ENCODE measurements around the gene PRDM15.

Gene PRDM15

GRCh38 chr21:41827951-41828883, 50.9 kb downstream of the PRDM15 start:
- H3K36me3 Mint-ChIP-seq (ENCODE audit: low read depth) = peaks cover 2% of the 10 kb centered on the region
- no peaks in the 10 kb centered on the region for H3K27me3 Mint-ChIP-seq (ENCODE audit: low read depth)
- no peaks in the 10 kb centered on the region for H3K4me1 Mint-ChIP-seq (ENCODE audit: low read depth)
- H3K4me3 Mint-ChIP-seq = no peak overlapping the region
- no peaks in the 10 kb centered on the region for H3K9me3 Mint-ChIP-seq
- H3K27ac Mint-ChIP-seq = no peak overlapping the region

GRCh38 chr21:41825881-41826280, 53.3 kb downstream of the PRDM15 start:
- Mint-ChIP-seq H3K36me3 (ENCODE audit: low read depth) (peaks cover 2% of the 10 kb centered on the region), H3K4me3 (no peak overlapping the region), H3K4me1 (ENCODE audit: low read depth) (no peaks in the 10 kb centered on the region), H3K9me3 (no peaks in the 10 kb centered on the region), H3K27ac (no peak overlapping the region), H3K27me3 (ENCODE audit: low read depth) (no peaks in the 10 kb centered on the region)

- Mint-ChIP-seq H3K4me1 (ENCODE audit: low read depth) (no peaks in the 10 kb centered on the region), H3K27ac (no peak overlapping the region), H3K4me3 (no peak overlapping the region), H3K9me3 (no peaks in the 10 kb centered on the region), H3K27me3 (ENCODE audit: low read depth) (no peaks in the 10 kb centered on the region), H3K36me3 (ENCODE audit: low read depth) (peaks cover 2% of the 10 kb centered on the region)
Measured at GRCh38 chr21:41825216-41825615, 53.9 kb downstream of the PRDM15 start.

DNA sequence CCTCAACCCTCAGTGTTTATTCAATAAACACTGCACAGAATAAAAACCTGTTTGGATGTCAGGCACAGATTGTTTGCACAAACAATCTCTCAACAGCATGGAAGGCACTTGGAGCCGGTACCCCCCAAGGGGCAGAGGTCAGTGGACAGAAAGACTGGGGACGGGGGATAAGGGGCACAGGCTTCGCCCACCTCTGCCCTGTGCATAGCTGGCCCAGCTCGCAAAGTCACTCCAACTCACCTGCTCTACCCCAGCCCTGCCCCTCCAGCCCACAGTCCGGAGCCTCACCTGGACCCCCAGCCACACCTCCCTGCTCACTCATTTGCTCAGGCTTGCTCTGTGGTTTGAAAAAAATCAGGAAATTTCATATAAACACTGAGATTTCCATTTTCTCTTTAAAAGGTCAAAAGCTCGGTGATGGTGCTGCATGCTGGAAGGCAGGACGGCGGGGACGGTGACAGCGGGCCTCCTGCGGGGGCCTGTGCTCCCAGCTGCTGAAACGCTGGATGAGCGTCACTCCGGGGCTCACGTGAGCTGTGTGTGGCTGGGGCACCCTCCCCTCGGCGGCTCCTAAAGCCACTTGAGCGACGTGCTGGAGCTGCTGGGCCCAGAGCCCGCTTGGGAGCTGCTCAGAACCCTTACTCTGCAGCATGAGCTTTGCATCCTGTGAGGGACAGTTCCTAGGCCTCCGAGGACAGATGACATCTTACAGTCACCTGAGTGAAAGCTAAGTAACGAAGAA, 54.5 kb downstream of the PRDM15 start:
- Mint-ChIP-seq H3K36me3 (ENCODE audit: low read depth) (peaks cover 2% of the 10 kb centered on the region), H3K27me3 (ENCODE audit: low read depth) (no peaks in the 10 kb centered on the region), H3K4me1 (ENCODE audit: low read depth) (no peaks in the 10 kb centered on the region), H3K27ac (no peak overlapping the region), H3K4me3 (no peak overlapping the region), H3K9me3 (no peaks in the 10 kb centered on the region)

DNA sequence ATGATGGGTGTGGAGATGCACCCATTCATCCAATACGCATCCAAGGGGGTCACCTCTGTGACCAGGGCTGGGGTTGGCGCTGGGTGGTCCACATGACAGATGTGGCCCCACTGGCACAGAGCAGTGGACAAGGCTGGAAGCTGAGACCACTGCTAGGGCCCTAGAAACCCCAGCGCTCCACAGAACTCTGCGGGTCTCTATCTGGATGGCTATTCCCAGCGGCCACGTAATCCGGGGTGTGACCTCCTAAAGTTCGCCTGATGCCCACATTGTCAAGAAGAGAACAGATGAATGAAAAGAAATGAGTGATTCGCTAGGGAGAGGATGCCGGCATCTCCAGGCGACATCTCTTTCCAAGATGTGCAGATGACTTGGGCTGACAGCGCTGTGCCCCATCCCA, 55.2 kb downstream of the PRDM15 start:
- Mint-ChIP-seq H3K4me1 (ENCODE audit: low read depth) (no peaks in the 10 kb centered on the region), H3K4me3 (no peak overlapping the region), H3K27me3 (ENCODE audit: low read depth) (no peaks in the 10 kb centered on the region), H3K27ac (no peak overlapping the region), H3K36me3 (ENCODE audit: low read depth) (peaks cover 2% of the 10 kb centered on the region), H3K9me3 (no peaks in the 10 kb centered on the region)

- Mint-ChIP-seq H3K4me3 (no peak overlapping the region), H3K27me3 (ENCODE audit: low read depth) (no peaks in the 10 kb centered on the region), H3K27ac (no peak overlapping the region)
Measured at GRCh38 chr21:41823166-41823565, 56.0 kb downstream of the PRDM15 start.

GRCh38 chr21:41821756-41822431, 57.2 kb downstream of the PRDM15 start:
- Mint-ChIP-seq H3K36me3 (ENCODE audit: low read depth) (peaks cover 2% of the 10 kb centered on the region), H3K4me3 (no peak overlapping the region), H3K4me1 (ENCODE audit: low read depth) (no peaks in the 10 kb centered on the region), H3K27me3 (ENCODE audit: low read depth) (no peaks in the 10 kb centered on the region), H3K9me3 (no peaks in the 10 kb centered on the region), H3K27ac (no peak overlapping the region)

More at GRCh38 chr21:41823166-41823565, 56.0 kb downstream of the PRDM15 start:
- Mint-ChIP-seq H3K4me1 (ENCODE audit: low read depth) (no peaks in the 10 kb centered on the region), H3K36me3 (ENCODE audit: low read depth) (peaks cover 2% of the 10 kb centered on the region), H3K9me3 (no peaks in the 10 kb centered on the region)

DNA sequence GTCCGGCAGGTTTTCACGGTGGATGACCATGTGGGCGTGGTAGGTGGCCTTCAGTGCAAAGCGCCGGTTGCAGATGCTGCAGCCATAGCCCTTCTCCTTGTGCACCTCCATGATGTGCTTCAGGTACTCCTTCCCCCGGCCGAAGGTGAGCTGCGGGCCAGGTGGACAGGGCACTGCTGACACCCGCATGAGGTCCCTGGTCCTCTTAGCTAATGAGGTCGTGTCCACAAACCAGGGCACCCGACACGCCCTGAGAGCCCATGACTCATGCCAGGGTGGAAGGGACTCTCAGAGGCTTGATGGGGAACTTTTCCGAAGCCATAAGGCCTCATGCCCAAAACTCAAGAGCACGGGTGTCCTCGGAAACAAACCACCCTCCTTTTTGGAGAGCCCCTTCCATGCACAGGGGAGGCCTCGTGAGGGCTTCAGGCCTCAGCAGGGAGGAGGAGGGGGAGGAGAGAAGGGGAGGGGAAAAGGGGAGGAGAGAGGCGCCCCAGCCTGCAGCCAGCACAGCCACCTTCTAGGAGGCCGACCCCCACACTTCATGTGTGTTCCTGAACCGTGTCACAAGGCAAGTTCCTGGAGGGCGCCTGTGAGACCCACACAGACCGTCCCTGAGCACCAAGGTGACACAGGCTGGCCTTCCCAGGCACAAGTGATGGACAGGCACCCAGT, 57.9 kb downstream of the PRDM15 start:
- peaks cover 2% of the 10 kb centered on the region for H3K36me3 Mint-ChIP-seq (ENCODE audit: low read depth)
- no peak overlapping the region for H3K4me3 Mint-ChIP-seq
- H3K27me3 Mint-ChIP-seq (ENCODE audit: low read depth) = no peaks in the 10 kb centered on the region
- H3K27ac Mint-ChIP-seq = no peak overlapping the region
- no peaks in the 10 kb centered on the region for H3K9me3 Mint-ChIP-seq
- H3K4me1 Mint-ChIP-seq (ENCODE audit: low read depth) = no peaks in the 10 kb centered on the region

GRCh38 chr21:41820384-41821080, 58.6 kb downstream of the PRDM15 start:
- Mint-ChIP-seq H3K4me1 (ENCODE audit: low read depth) (no peaks in the 10 kb centered on the region), H3K36me3 (ENCODE audit: low read depth) (no peaks in the 10 kb centered on the region), H3K27me3 (ENCODE audit: low read depth) (no peaks in the 10 kb centered on the region), H3K27ac (no peak overlapping the region), H3K9me3 (no peaks in the 10 kb centered on the region), H3K4me3 (no peak overlapping the region)

GRCh38 chr21:41819856-41820281, 59.3 kb downstream of the PRDM15 start:
- H3K4me3 Mint-ChIP-seq = no peak overlapping the region
- H3K4me1 Mint-ChIP-seq (ENCODE audit: low read depth) = no peaks in the 10 kb centered on the region
- H3K27me3 Mint-ChIP-seq (ENCODE audit: low read depth) = no peaks in the 10 kb centered on the region
- no peaks in the 10 kb centered on the region for H3K9me3 Mint-ChIP-seq
- H3K36me3 Mint-ChIP-seq (ENCODE audit: low read depth) = no peaks in the 10 kb centered on the region
- H3K27ac Mint-ChIP-seq = no peak overlapping the region

- Mint-ChIP-seq H3K27ac (no peak overlapping the region), H3K4me1 (ENCODE audit: low read depth) (no peaks in the 10 kb centered on the region), H3K27me3 (ENCODE audit: low read depth) (no peaks in the 10 kb centered on the region), H3K9me3 (no peaks in the 10 kb centered on the region), H3K36me3 (ENCODE audit: low read depth) (no peaks in the 10 kb centered on the region), H3K4me3 (no peak overlapping the region)
Measured at GRCh38 chr21:41819236-41819855, 59.8 kb downstream of the PRDM15 start.

DNA sequence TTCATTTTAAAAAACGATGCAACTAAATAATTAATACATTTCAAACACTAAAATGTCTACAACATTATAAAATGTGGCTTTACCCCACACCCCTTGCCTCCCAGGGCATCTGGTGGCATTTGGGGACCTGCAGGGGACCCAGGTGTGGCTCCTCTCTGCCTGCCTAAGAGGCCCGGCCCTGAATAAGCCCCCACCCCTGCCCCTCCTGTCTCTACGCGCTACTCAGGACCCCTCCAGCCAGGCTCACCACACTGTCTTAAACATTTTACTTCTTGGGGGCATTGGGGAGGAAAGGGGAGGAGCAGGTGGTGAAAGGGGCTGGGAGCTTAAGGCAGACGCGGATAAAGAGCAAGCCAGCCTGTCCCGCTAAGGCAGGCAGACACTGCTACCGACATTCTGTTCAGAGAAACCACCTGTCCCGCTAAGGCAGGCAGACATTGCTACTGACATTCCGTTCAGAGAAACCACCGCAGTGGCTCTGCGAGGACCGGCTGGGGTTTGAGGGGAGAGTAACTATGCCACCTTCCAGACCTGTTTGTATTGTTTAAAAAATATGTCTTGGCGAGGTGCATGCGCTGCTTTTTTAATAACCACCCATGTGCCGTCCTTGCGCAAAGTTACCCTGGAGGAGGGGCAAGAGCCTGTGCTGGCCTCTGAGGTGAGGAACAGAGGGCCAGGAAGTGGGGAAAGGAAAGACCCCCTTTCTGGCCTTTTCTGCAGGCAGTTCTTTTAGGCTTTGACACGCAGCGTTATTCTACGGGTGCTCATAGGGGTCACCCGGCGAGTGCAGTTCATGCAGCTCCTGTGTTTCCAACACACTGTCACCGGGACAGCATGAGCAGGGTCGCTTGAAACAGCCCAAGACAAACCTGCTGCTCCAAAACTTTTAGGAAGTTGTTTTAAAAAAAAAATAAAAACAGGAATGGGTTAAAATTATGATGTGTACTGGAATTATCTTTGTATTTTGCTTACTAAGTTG, 61.0 kb downstream of the PRDM15 start:
- Mint-ChIP-seq H3K27me3 (ENCODE audit: low read depth) (no peaks in the 10 kb centered on the region), H3K4me1 (ENCODE audit: low read depth) (no peaks in the 10 kb centered on the region), H3K36me3 (ENCODE audit: low read depth) (no peaks in the 10 kb centered on the region), H3K4me3 (no peak overlapping the region), H3K9me3 (no peaks in the 10 kb centered on the region), H3K27ac (no peak overlapping the region)

All from T-helper 1 cell treated with Interleukin-12 subunit alpha and Interleukin-12 subunit beta and Interleukin-4 antibody, amounts not matched to agents 30 μg/mL and 1 μg/mL, for 36 hours (primary cell).